Vagina (tissue), 2 donors: Measurements from ENCODE around the gene TPST2.

Experiments used
- CTCF ChIP-seq, 3 experiments: fragments of 450-650 bp in 2 of 3; fragments of 200-600 bp in 1 of 3; sonication (generic) in 1 of 3; IDR thresholded peaks; one replicate each; pipeline ENCODE4 v1.5.1; 2017 to 2019; ENCODE audit warnings: antibody characterized with exemption in 3 of 3, mild to moderate bottlenecking in 2 of 3, moderate library complexity in 2 of 3
- POLR2A ChIP-seq, 2 donors: fragments of 450-650 bp; IDR thresholded peaks; one replicate each; pipeline ENCODE4 v1.6.1; 2017; ENCODE audit warnings: antibody characterized with exemption in 2 of 2, mild to moderate bottlenecking in 2 of 2, moderate library complexity in 2 of 2

GRCh38 chr22:26615830-26616435 is 26.0 kb upstream of the TPST2 start:
- TF ChIP-seq CTCF (IDR thresholded peaks at IDR 0.05): no peak
- TF ChIP-seq POLR2A (IDR thresholded peaks at IDR 0.05): no peak
